H9 (cell line): ENCODE measurements around the gene SCYGR6. TPM values are rescaled to one million over a fixed set of nuclear protein-coding genes. Genes with fewer than 3 reads are reported as not detected.

ENCODE experiments used
- DNase-seq: peaks from one replicate; pipeline ENCODE4 v3.0.0-alpha.2; 2017
- H2AFZ ChIP-seq: one replicate; pipeline ENCODE4 v1.6.1; 2013; ENCODE audit warnings: mild to moderate bottlenecking, low read length, control low read depth, moderate library complexity
- H2AK5ac ChIP-seq: 2 replicates; pipeline ENCODE4 v1.6.1; 2013; ENCODE audit warnings: low read length, control low read depth, mixed read lengths; ENCODE audit not compliant: insufficient read length
- H2BK120ac ChIP-seq: one replicate; pipeline ENCODE4 v1.6.1; 2013; ENCODE audit warnings: low read depth, mild to moderate bottlenecking, low read length, control low read depth, inconsistent platforms; ENCODE audit not compliant: poor library complexity, severe bottlenecking
- H2BK12ac ChIP-seq: 2 replicates; pipeline ENCODE4 v1.6.1; 2013; ENCODE audit warnings: low read length, control low read depth, mixed read lengths, low read depth; ENCODE audit not compliant: insufficient read length
- H2BK15ac ChIP-seq: 2 replicates; pipeline ENCODE4 v1.6.1; 2013; ENCODE audit warnings: low read depth, low read length, control low read depth
- H2BK20ac ChIP-seq: one replicate; pipeline ENCODE4 v1.6.1; 2013; ENCODE audit warnings: low read depth, mild to moderate bottlenecking, low read length, control low read depth, inconsistent platforms; ENCODE audit not compliant: poor library complexity, severe bottlenecking
- H2BK5ac ChIP-seq: 2 replicates; pipeline ENCODE4 v1.6.1; 2013; ENCODE audit warnings: low read length, control low read depth, mixed read lengths; ENCODE audit not compliant: insufficient read length
- H3K14ac ChIP-seq: 2 replicates; pipeline ENCODE4 v1.6.1; 2013; ENCODE audit warnings: low read length, control low read depth; ENCODE audit not compliant: insufficient read depth
- H3K18ac ChIP-seq: 2 replicates; pipeline ENCODE4 v1.6.1; 2013; ENCODE audit warnings: low read depth, mild to moderate bottlenecking, mixed read lengths, low read length, control low read depth; ENCODE audit not compliant: insufficient read length
- H3K23ac ChIP-seq: 2 replicates; pipeline ENCODE4 v1.6.1; 2013; ENCODE audit warnings: low read length, control low read depth, mixed read lengths, low read depth; ENCODE audit not compliant: insufficient read length
- H3K23me2 ChIP-seq: 2 replicates; pipeline ENCODE4 v1.6.1; 2013; ENCODE audit warnings: low read depth, mild to moderate bottlenecking, mixed read lengths, low read length, control low read depth; ENCODE audit not compliant: insufficient read length, poor library complexity, severe bottlenecking
- H3K27ac ChIP-seq: 2 replicates; pipeline ENCODE4 v1.5.1; 2013; ENCODE audit warnings: low read length, control low read depth, mixed read lengths, low read depth; ENCODE audit not compliant: insufficient read length
- H3K27me3 ChIP-seq: 2 replicates; pipeline ENCODE4 v1.6.1; 2013; ENCODE audit warnings: low read length, control low read depth, inconsistent platforms; ENCODE audit not compliant: insufficient read depth
- H3K4ac ChIP-seq: 2 replicates; pipeline ENCODE4 v1.6.1; 2013; ENCODE audit warnings: low read depth, mild to moderate bottlenecking, control low read depth, inconsistent platforms, low read length, moderate library complexity
- H3K4me1 ChIP-seq: 2 replicates; pipeline ENCODE4 v1.6.1; 2013; ENCODE audit warnings: low read length, control low read depth, inconsistent platforms; ENCODE audit not compliant: insufficient read depth
- H3K4me2 ChIP-seq: 2 replicates; pipeline ENCODE4 v1.6.1; 2013; ENCODE audit warnings: low read length, control low read depth, mixed read lengths; ENCODE audit not compliant: insufficient read length, insufficient read depth
- H3K56ac ChIP-seq: 2 replicates; pipeline ENCODE4 v1.6.1; 2013; ENCODE audit warnings: low read depth, mild to moderate bottlenecking, mixed read lengths, low read length, control low read depth; ENCODE audit not compliant: insufficient read length
- H3K79me1 ChIP-seq: 2 replicates; pipeline ENCODE4 v1.6.1; 2013; ENCODE audit warnings: low read depth, mild to moderate bottlenecking, moderate library complexity, low read length, control low read depth, inconsistent platforms; ENCODE audit not compliant: insufficient read depth, poor library complexity, severe bottlenecking
- H3K79me2 ChIP-seq: 2 replicates; pipeline ENCODE4 v1.6.1; 2013; ENCODE audit warnings: low read length, control low read depth, inconsistent platforms; ENCODE audit not compliant: insufficient read depth
- H3K9ac ChIP-seq: 2 replicates; pipeline ENCODE4 v1.6.1; 2013; ENCODE audit warnings: low read length, control low read depth, mixed read lengths; ENCODE audit not compliant: insufficient read length; ENCODE audit errors: extremely low read depth
- H3K9me3 ChIP-seq: one replicate; pipeline ENCODE4 v1.6.1; 2013; ENCODE audit warnings: low read depth, low read length, inconsistent platforms; ENCODE audit not compliant: control insufficient read depth
- H3T11ph ChIP-seq: one replicate; pipeline ENCODE4 v1.6.1; 2013; ENCODE audit warnings: mild to moderate bottlenecking, low read length, control low read depth, inconsistent platforms
- H4K20me1 ChIP-seq: one replicate; pipeline ENCODE4 v1.6.1; 2013; ENCODE audit not compliant: control insufficient read depth, insufficient read length, insufficient read depth
- H4K5ac ChIP-seq: 2 replicates; pipeline ENCODE4 v1.6.1; 2013; ENCODE audit warnings: low read depth, mild to moderate bottlenecking, mixed read lengths, low read length, control low read depth; ENCODE audit not compliant: insufficient read length
- H4K8ac ChIP-seq: replicated peaks from 2 replicates; pipeline ENCODE4 v1.6.1; 2013; ENCODE audit warnings: low read length, control low read depth, mixed read lengths, low read depth; ENCODE audit not compliant: insufficient read length
- H4K91ac ChIP-seq: 2 replicates; pipeline ENCODE4 v1.6.1; 2013; ENCODE audit warnings: low read depth, mild to moderate bottlenecking, moderate library complexity, mixed read lengths, low read length, control low read depth; ENCODE audit not compliant: insufficient read length
- H3K27ac Mint-ChIP-seq, 3 experiments: 2 replicates in 2 of 3; 3 replicates in 1 of 3; pipeline ENCODE4 v1.8.0; 2020 to 2021; ENCODE audit warnings: mixed read lengths in 3 of 3, mild to moderate bottlenecking in 1 of 3, moderate library complexity in 1 of 3
- H3K27me3 Mint-ChIP-seq: 2 replicates; pipeline ENCODE4 v1.8.0; 2021; ENCODE audit warnings: low read depth, mild to moderate bottlenecking, moderate library complexity, mixed read lengths
- H3K36me3 Mint-ChIP-seq, 3 experiments: 2 replicates in 2 of 3; 3 replicates in 1 of 3; pipeline ENCODE4 v1.8.0; 2020 to 2021; ENCODE audit warnings: low read depth in 3 of 3, mixed read lengths in 3 of 3; ENCODE audit not compliant: insufficient read depth in 1 of 3
- H3K4me1 Mint-ChIP-seq, 2 experiments: 2 replicates each; pipeline ENCODE4 v1.8.0; 2020; ENCODE audit warnings: mixed read lengths in 2 of 2
- H3K4me3 Mint-ChIP-seq, 2 experiments: 2 replicates in 1 of 2; 3 replicates in 1 of 2; pipeline ENCODE4 v1.8.0; 2020 to 2021; ENCODE audit warnings: mild to moderate bottlenecking in 2 of 2, mixed read lengths in 2 of 2, moderate library complexity in 1 of 2
- H3K9me3 Mint-ChIP-seq, 2 experiments: 2 replicates in 1 of 2; 3 replicates in 1 of 2; pipeline ENCODE4 v1.8.0; 2020; ENCODE audit warnings: mild to moderate bottlenecking in 2 of 2, mixed read lengths in 2 of 2, moderate library complexity in 1 of 2
- CTCF ChIP-seq: fragments of 200-600 bp; sonication (generic); conservative IDR thresholded peaks from 3 replicates; pipeline ENCODE4 v1.8.0; 2021; ENCODE audit warnings: antibody characterized with exemption, mild to moderate bottlenecking
- WGBS: extraction: QIAGEN DNeasy Blood & Tissue Kit; methylation state at CpG from one replicate; pipeline ENCODE4 v1.1.7; 2013; ENCODE audit warnings: missing lambda C conversion rate, low lambda C conversion rate, mixed read lengths; ENCODE audit not compliant: insufficient read length; ENCODE audit errors: extremely low coverage; 5-methylcytosine and 5-hydroxymethylcytosine counted together
- total RNA-seq: library from RNA; stranded (reverse); gene quantifications from 2 replicates; pipeline ENCODE4 v1.2.1, GENCODE V29; 2021

The SCYGR6 gene
- total RNA-seq, 1 experiment from 2014 or later: not detected

- Mint-ChIP-seq H3K4me3 (no peak overlapping the region), H3K27me3 (peaks cover 15% of the 10 kb centered on the region), H3K4me1 (peaks cover 13 to 20% of the 10 kb centered on the region in 2 experiments), H3K36me3 (no peaks in the 10 kb centered on the region), H3K27ac (0 out of 7 replicates have a peak overlapping the region, but pooled peaks of 1 of the 3 experiments have one; percentile 1), H3K9me3 (no peaks in the 10 kb centered on the region)
- no peak overlapping the region for H2AFZ ChIP-seq
- peaks cover 5% of the 10 kb centered on the region for H3K23me2 ChIP-seq
- H3K14ac ChIP-seq: no peak overlapping the region
- no peak overlapping the region for H3K18ac ChIP-seq
- no peaks in the 10 kb centered on the region for H3K79me2 ChIP-seq
- H3K27me3 ChIP-seq: no peaks in the 10 kb centered on the region
- no peak overlapping the region for H4K8ac ChIP-seq
- H3K56ac ChIP-seq: no peak overlapping the region
- H3K79me1 ChIP-seq: no peaks in the 10 kb centered on the region
- H3K23ac ChIP-seq: no peak overlapping the region
- no peak overlapping the region for H2BK120ac ChIP-seq
- H3K4me2 ChIP-seq: no peak overlapping the region
- H2BK5ac ChIP-seq: no peak overlapping the region
- no peak overlapping the region for H3K4ac ChIP-seq
- H3K27ac ChIP-seq: no peak overlapping the region
- no peak overlapping the region for H2AK5ac ChIP-seq
- no peaks in the 10 kb centered on the region for H3K9me3 ChIP-seq
- no CpG with 5 or more reads among the region's 2 CpGs for WGBS
- H4K5ac ChIP-seq: no peak overlapping the region
- H2BK12ac ChIP-seq: no peak overlapping the region
- no peak for DNase-seq
- no peak for TF ChIP-seq CTCF
- H2BK15ac ChIP-seq: no peak overlapping the region
- no peak overlapping the region for H3T11ph ChIP-seq
- H2BK20ac ChIP-seq: no peak overlapping the region
- H4K91ac ChIP-seq: no peak overlapping the region
- no peak overlapping the region for H3K9ac ChIP-seq
- no peaks in the 10 kb centered on the region for H3K4me1 ChIP-seq
- H4K20me1 ChIP-seq: no peaks in the 10 kb centered on the region
Observed at GRCh38 chr2:227716501-227716900, 8.1 kb downstream of the SCYGR6 start.
